Effector memory CD8-positive, alpha-beta T cell (primary cell): ENCODE measurements around the gene WNT9B.

Experiments
- ATAC-seq: fragments of 150-1000 bp; cut with Tn5 transposase; replicated peaks from 2 replicates; pipeline ENCODE4 v1.10.0; 2021; ENCODE audit warnings: mild to moderate bottlenecking, moderate library complexity
- DNase-seq, 3 experiments: peaks; one replicate each; pipeline ENCODE4 v3.0.0; 2021
- H3K27ac Mint-ChIP-seq, 2 donors: one replicate each; pipeline ENCODE4 v1.8.0; 2022; ENCODE audit warnings: mild to moderate bottlenecking in 2 of 2, mixed read lengths in 2 of 2, moderate library complexity in 2 of 2
- H3K27me3 Mint-ChIP-seq, 2 donors: one replicate each; pipeline ENCODE4 v1.8.0; 2022; ENCODE audit warnings: mixed read lengths in 2 of 2
- H3K36me3 Mint-ChIP-seq: one replicate; pipeline ENCODE4 v1.8.0; 2022; ENCODE audit warnings: mild to moderate bottlenecking, moderate library complexity, mixed read lengths; ENCODE audit not compliant: insufficient read depth
- H3K4me1 Mint-ChIP-seq, 2 donors: one replicate each; pipeline ENCODE4 v1.8.0; 2022; ENCODE audit warnings: low read depth in 2 of 2, mixed read lengths in 2 of 2
- H3K4me3 Mint-ChIP-seq, 2 donors: one replicate each; pipeline ENCODE4 v1.8.0; 2022; ENCODE audit warnings: mild to moderate bottlenecking in 2 of 2, mixed read lengths in 2 of 2, moderate library complexity in 2 of 2
- H3K9me3 Mint-ChIP-seq, 2 donors: one replicate each; pipeline ENCODE4 v1.8.0; 2022; ENCODE audit warnings: mixed read lengths in 2 of 2

Gene WNT9B

GRCh38 chr17:46922487-46922803 is 71.1 kb downstream of the WNT9B start:
- peak overlapping the region; percentile 88 to 91 for H3K4me3 Mint-ChIP-seq
- DNase-seq (no peak), ATAC-seq (no peak)
- H3K9me3 Mint-ChIP-seq: no peaks in the 10 kb centered on the region
- no peaks in the 10 kb centered on the region for H3K27me3 Mint-ChIP-seq
- peaks cover 4% of the 10 kb centered on the region for H3K36me3 Mint-ChIP-seq
- peaks cover 34 to 50% of the 10 kb centered on the region in 2 donors for H3K4me1 Mint-ChIP-seq
- H3K27ac Mint-ChIP-seq: peak overlapping the region; percentile 98

DNA sequence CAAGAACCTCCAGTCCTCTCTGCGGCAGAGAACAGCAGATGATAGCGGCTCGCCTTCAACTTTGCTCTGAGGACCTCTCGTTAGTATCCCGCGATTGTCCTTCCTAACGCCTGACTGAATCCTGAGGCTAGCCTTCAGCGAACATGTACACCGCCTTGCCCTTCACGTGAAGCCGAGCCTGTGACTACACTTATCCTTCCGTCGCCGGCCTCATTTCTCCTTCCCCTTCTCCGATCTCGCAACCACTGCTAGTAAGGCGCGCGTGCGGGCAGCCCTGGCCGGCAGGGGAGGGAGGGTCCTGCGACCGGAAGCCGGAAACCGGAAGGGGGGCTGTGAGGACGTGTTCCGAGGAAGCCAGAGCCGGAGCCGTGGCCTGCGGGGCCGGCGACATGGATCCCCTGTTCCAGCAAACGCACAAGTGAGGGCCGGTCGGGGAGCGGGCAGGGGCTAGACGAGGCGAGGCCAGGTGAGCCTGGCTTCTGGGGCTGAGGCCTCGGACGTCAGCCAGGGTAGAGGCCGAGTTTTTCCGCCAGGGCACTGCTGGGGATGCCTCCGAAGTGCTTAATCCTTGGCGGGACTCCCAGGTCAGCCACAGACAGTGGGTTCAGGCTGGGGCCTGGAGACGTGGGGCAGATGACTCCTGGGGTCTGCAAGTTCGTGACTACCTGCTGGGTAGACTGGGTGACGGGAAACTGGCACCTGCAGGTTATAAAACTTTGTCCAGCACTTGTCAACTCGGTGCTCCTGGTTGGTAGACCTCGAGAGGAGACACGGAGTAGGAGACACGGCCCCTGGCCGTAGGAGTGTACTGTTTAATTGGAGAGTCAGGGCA is 71.6 kb downstream of the WNT9B start, which contains the start of gene GOSR2:
GOSR2 (plus strand) TSS at position 357 of the 832 bp plus-strand sequence; CDS start at position 390, 33 bp downstream.
- peak; percentile 93 for ATAC-seq
- DNase-seq: peak; percentile 88 to 94 (median 89)
- H3K9me3 Mint-ChIP-seq: no peaks in the 10 kb centered on the region
- H3K4me3 Mint-ChIP-seq: peak within 1 kb of the TSS; percentile 88 to 91
- H3K27ac Mint-ChIP-seq: peak within 1 kb of the TSS; percentile 98
- peaks cover 4% of the 10 kb centered on the region for H3K36me3 Mint-ChIP-seq
- no peaks in the 10 kb centered on the region for H3K27me3 Mint-ChIP-seq
- peaks cover 40 to 56% of the 10 kb centered on the region in 2 donors for H3K4me1 Mint-ChIP-seq

DNA sequence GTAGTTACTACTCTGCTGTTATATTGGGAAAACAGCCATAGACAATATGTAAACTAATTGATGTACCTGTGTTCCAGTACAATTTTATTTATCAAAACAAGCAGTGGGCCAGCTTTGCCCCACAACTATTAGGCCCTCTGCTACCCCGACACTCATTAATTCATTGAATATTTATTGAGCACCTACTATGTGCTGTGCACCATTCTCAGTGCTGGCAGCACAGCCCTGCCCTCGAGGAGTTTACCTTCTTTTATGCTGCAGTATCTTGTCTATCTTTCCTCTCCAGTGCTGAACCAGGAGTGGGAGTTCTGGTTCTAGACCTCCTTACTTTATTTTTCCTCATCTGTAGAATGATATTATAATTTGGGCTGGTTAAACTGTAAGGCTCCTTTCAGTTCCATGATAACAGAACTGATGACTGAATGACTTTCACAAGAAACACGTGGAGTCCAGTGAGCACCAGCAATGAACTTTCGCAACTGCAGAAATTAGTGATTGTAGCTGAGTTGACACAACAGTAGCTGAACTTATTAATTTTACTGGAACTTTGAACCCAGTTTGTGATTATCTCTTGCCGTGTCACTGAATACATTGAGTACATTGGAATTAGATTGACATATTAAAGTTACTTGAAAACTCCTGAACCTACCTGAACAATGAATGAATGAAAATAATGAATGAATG is 73.9 kb downstream of the WNT9B start:
- no peaks in the 10 kb centered on the region for H3K27me3 Mint-ChIP-seq
- peaks cover 45 to 63% of the 10 kb centered on the region in 2 donors for H3K4me1 Mint-ChIP-seq
- ATAC-seq (no peak), DNase-seq (no peak)
- H3K27ac Mint-ChIP-seq: peak overlapping the region in 1 of 2 donors; percentile 98
- H3K36me3 Mint-ChIP-seq: peaks cover 14% of the 10 kb centered on the region
- peak overlapping the region in 1 of 2 donors; percentile 28 for H3K4me3 Mint-ChIP-seq
- no peaks in the 10 kb centered on the region for H3K9me3 Mint-ChIP-seq

- H3K27me3 Mint-ChIP-seq: no peaks in the 10 kb centered on the region
- peaks cover 37 to 48% of the 10 kb centered on the region in 2 donors for H3K4me1 Mint-ChIP-seq
- ATAC-seq: no peak
- H3K36me3 Mint-ChIP-seq: peaks cover 42% of the 10 kb centered on the region
- peak overlapping the region in 1 of 2 donors; percentile 63 for H3K27ac Mint-ChIP-seq
- H3K9me3 Mint-ChIP-seq: no peaks in the 10 kb centered on the region
- DNase-seq: no peak
- no peak overlapping the region for H3K4me3 Mint-ChIP-seq
Measured at GRCh38 chr17:46928467-46929261, 77.3 kb downstream of the WNT9B start.

DNA sequence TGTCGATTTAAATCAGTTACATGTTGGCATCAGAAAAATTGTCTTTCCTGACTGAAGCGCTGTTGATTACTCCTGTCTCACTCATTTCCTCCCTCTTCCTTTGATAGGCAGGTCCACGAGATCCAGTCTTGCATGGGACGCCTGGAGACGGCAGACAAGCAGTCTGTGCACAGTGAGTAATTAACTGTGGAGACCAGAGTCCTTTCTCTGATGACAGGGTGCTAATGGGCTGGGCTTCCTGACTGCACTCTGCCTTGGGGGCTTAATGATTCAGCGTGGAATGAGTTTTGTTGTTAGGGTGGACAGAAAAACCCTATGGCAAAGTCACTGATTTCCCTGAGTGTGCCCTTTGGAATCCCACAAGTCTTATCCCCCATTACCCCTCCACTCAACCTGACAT is 78.0 kb downstream of the WNT9B start:
- DNase-seq (no peak), ATAC-seq (no peak)
- no peak overlapping the region for H3K27ac Mint-ChIP-seq
- H3K9me3 Mint-ChIP-seq: no peaks in the 10 kb centered on the region
- no peaks in the 10 kb centered on the region for H3K27me3 Mint-ChIP-seq
- peaks cover 49% of the 10 kb centered on the region for H3K36me3 Mint-ChIP-seq
- no peak overlapping the region for H3K4me3 Mint-ChIP-seq
- peaks cover 32 to 41% of the 10 kb centered on the region in 2 donors for H3K4me1 Mint-ChIP-seq

DNA sequence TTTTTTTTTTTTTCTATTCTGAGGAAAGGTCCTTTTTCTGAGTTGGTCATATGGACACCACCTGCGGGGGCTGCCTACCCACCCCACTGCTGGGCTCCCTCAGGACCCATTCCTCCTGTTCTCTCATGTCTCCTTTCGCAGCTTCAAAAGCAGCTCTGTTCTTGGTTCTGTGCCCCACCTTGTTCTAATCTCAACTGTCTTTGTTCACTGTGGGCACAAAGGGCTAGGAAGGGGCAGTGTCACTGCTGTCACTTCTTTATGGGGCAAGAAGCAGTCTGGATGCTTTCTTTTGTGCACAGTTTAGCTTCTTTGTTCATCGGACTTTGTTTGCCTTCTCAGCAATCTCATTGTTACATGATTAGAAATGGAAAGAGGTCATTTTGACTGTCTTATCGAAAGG is 78.7 kb downstream of the WNT9B start:
- no peak for ATAC-seq
- H3K36me3 Mint-ChIP-seq: peaks cover 54% of the 10 kb centered on the region

GRCh38 chr17:46931596-46931995 is 80.2 kb downstream of the WNT9B start:
- Mint-ChIP-seq H3K4me3 (no peak overlapping the region), H3K27ac (no peak overlapping the region), H3K9me3 (no peaks in the 10 kb centered on the region), H3K36me3 (peaks cover 62% of the 10 kb centered on the region), H3K27me3 (no peaks in the 10 kb centered on the region), H3K4me1 (peaks cover 19 to 22% of the 10 kb centered on the region in 2 donors)
- DNase-seq (no peak), ATAC-seq (no peak)

More for the DNA sequence above, 78.7 kb downstream of the WNT9B start:
- Mint-ChIP-seq H3K4me1 (peaks cover 31 to 36% of the 10 kb centered on the region in 2 donors), H3K4me3 (no peak overlapping the region), H3K27me3 (no peaks in the 10 kb centered on the region), H3K9me3 (no peaks in the 10 kb centered on the region), H3K27ac (no peak overlapping the region)
- DNase-seq: no peak

GRCh38 chr17:46935658-46936266 is 84.4 kb downstream of the WNT9B start:
- Mint-ChIP-seq H3K27me3 (no peaks in the 10 kb centered on the region), H3K4me3 (no peak overlapping the region), H3K36me3 (peaks cover 80% of the 10 kb centered on the region), H3K4me1 (peaks cover 0 to 2% of the 10 kb centered on the region in 2 donors), H3K9me3 (no peaks in the 10 kb centered on the region), H3K27ac (peak overlapping the region in 1 of 2 donors; percentile 29)
- DNase-seq: no peak
- ATAC-seq: no peak
